ENCODE results near the gene CARD9.
A peak's percentile ranks its signal among the peaks of the same experiment; 100 is the strongest.
"Not testable (repeated sequence)": the region's sequence is repeated elsewhere in the genome, so short reads cannot be mapped to it uniquely, and the experiment has no call there.

CARD9 gene

DNA sequence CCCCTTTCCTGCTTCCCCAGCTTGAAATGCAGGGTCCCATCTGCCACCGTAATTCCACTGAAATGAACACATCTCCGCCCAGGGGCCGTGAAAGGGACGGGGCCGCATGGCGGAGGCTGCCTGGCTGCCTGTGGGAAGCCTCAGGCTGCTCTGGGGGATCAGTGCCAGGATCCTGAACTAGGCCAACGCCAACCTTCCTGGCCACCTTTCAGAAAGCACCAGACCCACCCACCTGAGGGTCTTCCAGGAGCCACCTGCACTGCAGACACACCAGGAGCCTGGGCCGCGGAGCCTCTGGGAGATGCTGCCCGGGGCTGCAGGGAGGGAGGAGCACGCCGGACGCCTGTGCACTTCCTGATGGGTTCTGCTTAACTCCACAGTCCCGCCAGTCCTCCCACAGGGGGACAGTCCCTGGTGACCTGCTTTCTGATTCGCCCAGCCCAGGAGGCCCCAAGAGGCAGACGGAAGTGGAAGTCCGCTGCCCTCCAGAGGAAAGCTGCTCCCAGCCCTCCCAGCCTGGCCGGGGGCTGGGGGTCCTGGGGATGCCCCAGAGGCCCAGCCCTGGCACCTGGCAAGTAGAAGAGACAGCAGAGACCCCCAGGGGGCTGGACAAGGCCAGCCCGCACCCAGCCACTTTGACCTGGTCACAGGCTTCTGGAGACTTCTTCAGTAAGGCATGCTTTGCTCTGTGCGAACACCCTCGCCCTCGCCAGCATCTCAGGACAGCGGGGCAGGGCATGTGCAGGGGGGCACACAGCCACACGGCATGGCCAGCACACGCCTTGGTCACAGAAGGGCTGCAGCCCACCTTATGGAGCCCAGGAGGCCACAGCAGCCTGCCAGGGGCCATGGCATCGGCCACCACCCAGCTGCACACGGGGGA lies at the start of gene CARD9:
Gene CARD9, minus strand, starts transcription at position 370 of the 883 bp plus-strand sequence. CDS start 1,591 bp downstream, outside the sequence.
- peak; percentile 80 for DNase-seq

- no peak for DNase-seq
These were observed 49.4 kb upstream of the CARD9 start for GRCh38 chr9:136422876-136423275.

DNA sequence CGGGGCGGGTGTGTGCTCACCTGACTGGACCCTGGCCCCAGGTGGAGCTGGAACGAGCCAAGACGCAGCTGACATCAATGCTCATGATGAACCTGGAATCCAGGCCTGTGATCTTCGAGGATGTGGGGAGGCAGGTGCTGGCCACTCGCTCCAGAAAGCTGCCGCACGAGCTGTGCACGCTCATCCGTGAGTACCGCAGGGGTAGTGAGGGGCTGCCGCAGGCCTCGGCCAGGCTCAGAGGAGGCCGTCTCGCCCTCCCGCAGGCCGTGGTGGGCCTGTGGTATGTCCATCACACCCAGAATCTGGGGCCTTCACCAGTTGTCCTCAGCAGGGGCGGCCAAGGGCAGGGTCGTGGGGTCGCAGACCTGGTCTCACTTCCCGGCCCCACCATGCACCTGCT lies 48.3 kb upstream of the CARD9 start:
- no peak for DNase-seq

- no peak for DNase-seq
These were observed 45.6 kb upstream of the CARD9 start for GRCh38 chr9:136419092-136419420.

- no peak for DNase-seq
These were observed 45.0 kb upstream of the CARD9 start for GRCh38 chr9:136418182-136419091.

DNA sequence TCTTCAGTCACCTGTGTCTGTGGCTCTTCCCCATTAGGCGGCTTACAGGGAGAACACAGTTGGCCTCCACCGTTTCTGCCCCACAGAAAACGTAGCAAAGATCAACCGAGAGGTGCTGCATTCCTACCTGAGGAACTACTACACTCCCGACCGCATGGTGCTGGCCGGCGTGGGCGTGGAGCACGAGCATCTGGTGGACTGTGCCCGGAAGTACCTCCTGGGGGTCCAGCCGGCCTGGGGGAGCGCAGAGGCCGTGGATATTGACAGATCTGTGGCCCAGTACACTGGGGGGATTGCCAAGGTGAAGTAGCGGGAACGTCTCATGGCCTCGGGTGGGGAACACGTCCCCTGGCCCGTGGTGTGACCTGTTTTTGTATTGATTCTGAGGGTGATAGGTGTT lies 43.4 kb upstream of the CARD9 start:
- DNase-seq, result no peak

DNA sequence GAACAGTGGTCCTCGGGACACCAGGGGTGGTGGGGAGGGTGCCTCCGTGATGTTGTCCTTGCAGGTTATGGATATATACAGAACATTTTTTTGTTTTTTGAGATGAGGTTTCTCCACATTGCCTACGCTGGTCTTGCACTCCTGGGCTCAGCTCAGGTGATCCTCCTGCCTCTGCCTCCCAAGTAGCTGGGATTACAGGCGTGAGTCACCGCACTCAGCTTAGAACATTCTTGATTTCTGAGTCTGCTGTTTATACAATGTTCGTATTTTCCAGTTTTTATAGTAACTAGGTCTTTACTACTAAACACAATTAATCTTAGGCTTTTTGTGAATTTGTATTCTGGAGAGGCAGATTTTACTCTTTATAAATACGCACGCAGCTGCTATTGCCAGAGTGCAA lies 43.0 kb upstream of the CARD9 start:
- DNase-seq, result no peak

DNA sequence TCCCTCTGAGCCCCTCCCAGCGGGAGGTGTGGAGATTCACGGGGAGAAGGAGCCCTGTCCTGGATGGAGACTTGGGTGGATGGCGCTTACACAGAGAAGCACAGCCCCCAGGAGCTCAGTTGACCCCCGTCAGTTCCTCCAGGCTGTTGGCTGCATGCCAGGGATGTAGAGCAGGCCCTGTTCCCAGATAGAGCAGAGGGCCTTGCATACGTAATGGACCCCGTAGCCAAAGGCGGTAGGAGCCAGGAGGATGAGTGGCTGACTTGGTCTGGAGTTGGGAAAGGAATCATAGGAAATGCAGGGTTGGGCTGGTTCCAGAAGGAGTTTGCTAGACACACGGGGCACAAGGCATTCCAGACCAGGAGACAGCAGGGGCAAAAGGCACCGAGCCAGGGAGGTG lies 39.5 kb upstream of the CARD9 start:
- DNase-seq, result no peak

DNA sequence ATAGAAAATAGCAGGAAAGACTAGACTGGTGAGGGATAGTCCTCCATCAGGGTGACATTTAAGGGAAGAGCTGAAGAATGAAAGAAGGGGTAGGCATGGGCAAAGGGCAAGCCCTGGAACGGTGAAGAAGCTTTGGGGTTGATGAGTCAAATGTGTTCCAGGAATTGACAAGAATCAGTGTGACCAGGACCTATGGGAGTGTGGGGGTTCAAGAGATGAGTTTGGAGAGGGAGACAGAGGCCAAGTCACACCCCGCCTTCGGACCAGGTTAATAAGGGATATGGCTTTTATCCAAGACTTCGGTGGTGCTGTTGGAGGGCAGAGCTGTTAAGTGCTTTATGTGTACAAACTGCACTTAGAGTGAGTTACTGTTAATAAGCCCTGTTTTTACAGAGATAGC lies 37.9 kb upstream of the CARD9 start:
- no peak for DNase-seq

DNA sequence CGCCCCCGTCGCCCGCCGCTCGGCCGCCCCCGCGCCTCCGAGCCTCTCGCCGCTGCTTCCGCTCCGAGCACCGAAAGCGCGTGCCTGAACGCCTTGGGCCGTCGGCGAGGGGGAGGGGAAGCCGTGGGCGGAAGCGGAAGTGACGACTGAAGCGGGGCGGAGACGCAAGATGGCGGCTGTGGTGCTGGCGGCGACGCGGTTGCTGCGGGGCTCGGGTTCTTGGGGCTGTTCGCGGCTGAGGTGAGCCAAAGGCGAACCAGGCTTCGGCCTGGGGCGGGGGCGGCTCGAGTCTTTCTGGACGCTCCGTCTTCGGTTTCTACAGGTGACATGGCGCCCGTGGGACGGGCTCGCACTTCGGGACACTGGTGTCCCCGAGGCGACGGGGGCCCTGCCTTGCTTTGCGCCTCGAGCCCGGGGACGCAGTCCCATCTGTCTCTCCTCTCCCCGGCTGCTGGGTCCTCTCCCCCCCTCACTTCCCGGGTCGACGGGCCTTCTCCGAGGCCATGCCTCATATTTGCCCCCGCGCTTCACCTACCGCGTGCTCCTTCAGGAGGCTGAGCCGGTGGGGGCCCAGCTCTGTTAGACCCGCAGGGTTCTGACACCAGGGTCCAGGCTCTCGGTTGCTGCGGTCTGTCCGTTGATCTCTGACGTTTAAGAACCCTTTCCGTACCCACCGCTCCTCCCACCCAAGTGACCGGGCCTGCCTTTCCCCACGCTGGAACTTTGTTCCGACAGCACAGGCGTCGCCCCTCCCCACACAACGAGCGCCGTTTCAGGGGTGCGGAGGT lies 37.2 kb upstream of the CARD9 start, which contains the start of the genes ENTR1 and PMPCA:
Gene ENTR1, minus strand, starts transcription at position 115 of the 788 bp plus-strand sequence. CDS start 217 bp downstream, outside the sequence.
Gene PMPCA, plus strand, starts transcription at position 159 of the 788 bp plus-strand sequence. Its CDS starts 11 bp downstream, at position 170.
- peak; percentile 83 for DNase-seq

- no peak for DNase-seq
These were observed 36.3 kb upstream of the CARD9 start for GRCh38 chr9:136409557-136410455.

DNA sequence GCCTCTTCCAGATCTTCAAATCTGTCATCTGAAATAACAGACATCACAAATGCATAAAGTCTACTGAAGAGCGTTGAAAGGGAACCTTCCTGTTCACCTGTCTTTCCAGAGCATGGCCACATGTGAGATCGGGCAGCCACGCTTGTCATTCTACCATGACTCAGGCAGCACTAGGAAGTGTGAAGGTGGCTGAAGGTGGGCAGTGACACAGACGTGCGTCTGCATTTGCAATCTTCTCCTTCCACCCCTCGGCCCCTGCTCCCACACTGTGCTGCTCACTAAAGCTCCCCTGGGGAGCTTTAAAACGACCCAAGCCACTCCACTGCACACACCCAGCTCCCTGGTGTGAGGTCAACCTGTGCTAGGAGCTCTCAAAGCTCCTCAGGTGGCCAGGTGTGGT lies 34.4 kb upstream of the CARD9 start:
- no peak for DNase-seq

DNA sequence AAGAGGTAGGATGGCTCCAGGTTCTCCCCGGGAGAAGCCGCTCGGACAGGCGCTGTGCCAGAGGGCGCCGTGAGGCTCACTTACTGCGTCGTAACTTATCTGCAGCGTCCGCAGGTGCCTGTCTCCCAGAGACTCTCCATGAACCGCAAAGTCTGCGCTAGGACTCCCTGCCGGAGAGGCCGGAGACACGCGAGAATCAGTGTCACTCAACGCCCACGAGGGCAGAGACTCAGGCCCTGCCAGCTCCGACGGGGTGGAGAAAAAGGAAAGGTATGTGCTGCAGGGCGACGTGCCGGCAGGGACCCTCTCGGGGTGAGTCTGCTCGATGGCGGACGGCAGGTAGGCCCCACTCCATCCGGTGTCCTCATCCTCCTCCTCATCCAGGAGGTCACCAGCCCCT lies 33.6 kb upstream of the CARD9 start:
- DNase-seq, result not testable (repeated sequence)

DNA sequence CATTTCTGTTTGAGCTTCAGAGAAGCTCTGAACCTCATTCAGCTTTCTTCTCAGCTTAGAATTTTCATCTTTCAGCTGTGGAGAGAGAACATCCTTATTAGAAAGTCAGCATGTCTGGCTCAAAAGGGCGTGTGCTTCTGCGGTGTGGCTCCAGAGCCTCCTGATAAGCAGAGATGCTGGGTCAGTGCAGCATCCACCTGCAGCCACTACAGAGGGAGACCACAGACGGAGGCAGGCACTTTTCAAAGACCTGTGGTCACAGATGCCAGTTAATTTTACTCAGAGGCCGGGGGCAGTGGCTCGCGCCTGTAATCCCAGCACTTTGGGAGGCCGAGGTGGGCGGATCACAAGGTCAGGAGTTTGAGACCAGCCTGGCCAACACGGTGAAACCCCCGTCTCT lies 32.4 kb upstream of the CARD9 start:
- DNase-seq, result not testable (repeated sequence)

DNA sequence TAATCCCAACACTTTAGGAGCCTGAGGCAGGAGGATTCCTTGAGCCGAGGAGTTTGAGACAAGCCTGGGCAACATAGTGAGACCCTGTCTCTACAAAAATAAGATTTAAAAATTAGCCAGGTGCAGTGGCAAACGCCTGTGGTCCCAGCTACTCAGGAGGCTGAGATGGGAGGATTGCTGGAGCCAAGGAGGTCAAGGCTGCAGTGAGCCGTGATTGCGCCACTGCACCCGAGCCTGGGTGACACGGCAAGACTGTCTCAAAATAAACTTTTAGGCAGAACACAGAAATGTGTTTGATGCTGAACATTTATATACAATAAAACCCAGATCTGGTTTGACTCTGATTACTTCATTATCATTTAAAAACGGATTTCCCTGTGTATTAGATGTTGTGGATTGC lies 32.0 kb upstream of the CARD9 start:
- DNase-seq, result no peak

DNA sequence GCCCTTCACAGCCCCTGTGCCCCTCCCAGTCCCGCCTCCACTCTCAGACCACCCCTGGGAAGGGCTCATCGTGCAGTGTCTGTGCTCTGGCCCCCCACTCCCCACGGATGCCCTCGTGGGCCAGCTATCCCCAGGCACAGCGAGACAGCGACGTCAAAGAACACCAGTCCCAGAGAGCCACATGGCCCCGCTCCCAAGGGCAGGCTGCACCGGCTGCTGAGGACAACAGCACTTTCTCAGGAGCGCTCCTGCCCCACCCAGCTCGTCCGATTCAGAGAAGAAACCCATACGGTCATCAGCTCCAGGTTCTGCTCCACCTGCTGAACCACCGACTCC lies 31.3 kb upstream of the CARD9 start:
- no peak for DNase-seq

GRCh38 chr9:136403915-136404800 lies 30.7 kb upstream of the CARD9 start:
- peak; percentile 11 for DNase-seq

DNA sequence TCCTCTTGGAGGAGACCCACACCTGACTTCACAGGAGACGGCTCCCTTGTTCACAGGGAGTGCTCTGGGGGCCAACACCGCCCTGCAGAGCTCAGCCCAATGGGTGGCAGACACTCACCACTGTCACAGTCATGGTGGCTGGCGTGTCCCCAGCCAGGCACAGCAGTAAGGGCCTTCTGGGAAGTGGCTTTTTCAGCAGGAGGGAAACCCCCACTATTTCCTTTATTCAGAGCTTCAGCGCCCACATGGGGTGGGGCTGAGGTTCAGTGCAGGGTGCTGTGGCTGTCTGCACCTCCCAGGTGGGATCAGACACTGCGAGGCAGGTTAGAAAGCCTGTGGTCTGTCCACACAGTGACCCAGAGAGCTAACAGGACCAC lies 30.1 kb upstream of the CARD9 start:
- DNase-seq, result no peak

DNA sequence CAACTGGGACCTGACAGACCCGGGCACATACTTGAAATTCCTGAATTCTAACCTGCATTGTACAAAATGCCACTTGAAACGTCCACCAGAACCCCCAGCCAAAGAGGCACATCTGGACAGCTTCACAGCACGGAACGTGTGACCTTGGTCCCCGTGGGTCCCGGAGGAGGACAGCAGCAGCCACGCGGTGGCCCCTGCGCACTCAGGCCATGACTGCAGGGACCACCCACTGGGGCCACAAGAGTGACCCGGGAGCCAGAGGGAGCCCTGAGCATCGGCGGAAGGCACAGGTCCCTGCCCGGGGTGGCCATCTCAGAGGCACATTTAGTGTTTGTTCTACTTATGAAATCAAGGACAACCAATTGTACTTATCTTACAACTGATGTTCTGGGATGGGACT lies 28.6 kb upstream of the CARD9 start:
- no peak for DNase-seq

- DNase-seq, result no peak
These were observed 27.9 kb upstream of the CARD9 start for GRCh38 chr9:136401173-136401922.

Measured in MV-4-11 (cell line).